ENCODE data around the gene CHI3L1. TPM values are rescaled to one million over a fixed set of nuclear protein-coding genes. Genes with fewer than 3 reads are reported as not detected.

The CHI3L1 gene
- total and polyA plus RNA-seq, 11 donors = 0.15 to 27.1 (median 1.3) TPM; not detected in 1

- H3K4me1 ChIP-seq = peaks cover 0 to 12% (median 1%) of the 10 kb centered on the region in 12 donors
- no peaks in the 10 kb centered on the region for H3K9me3 ChIP-seq
- DNase-seq (peak in 1 of 5 donors; percentile 1), ATAC-seq (no peak)
- intact Hi-C loops (cut with DNase I) = no loop called here
- no peaks in the 10 kb centered on the region for H3K36me3 ChIP-seq
- H3K27me3 ChIP-seq = no peaks in the 10 kb centered on the region
- TF ChIP-seq POLR2A (IDR thresholded peaks at IDR 0.05) (no peak), CTCF (IDR thresholded peaks at IDR 0.05) (no peak)
- no peak overlapping the region for H3K27ac ChIP-seq
- no peak overlapping the region for H3K4me3 ChIP-seq
- 74 to 86% (median 84%) methylated on average over 5 of the region's 5 CpGs for WGBS, 4 donors
Observed at GRCh38 chr1:203147376-203147775, 39.1 kb downstream of the CHI3L1 start.

- no peaks in the 10 kb centered on the region for H3K27me3 ChIP-seq
- no peak for ATAC-seq
- peak in 1 of 5 donors; percentile 12 for DNase-seq
- no peak overlapping the region for H3K4me3 ChIP-seq
- WGBS, 4 donors = 61 to 78% (median 76%) methylated on average over 7 of the region's 7 CpGs
- H3K27ac ChIP-seq = no peak overlapping the region
- H3K4me1 ChIP-seq = peaks cover 0 to 10% (median 1%) of the 10 kb centered on the region in 12 donors
- intact Hi-C loops (cut with DNase I) = no loop called here
- TF ChIP-seq POLR2A (IDR thresholded peaks at IDR 0.05) = no peak
- no peak for TF ChIP-seq CTCF (IDR thresholded peaks at IDR 0.05)
- no peaks in the 10 kb centered on the region for H3K36me3 ChIP-seq
- H3K9me3 ChIP-seq = no peaks in the 10 kb centered on the region
Observed at GRCh38 chr1:203146537-203146936, 40.0 kb downstream of the CHI3L1 start.

DNA sequence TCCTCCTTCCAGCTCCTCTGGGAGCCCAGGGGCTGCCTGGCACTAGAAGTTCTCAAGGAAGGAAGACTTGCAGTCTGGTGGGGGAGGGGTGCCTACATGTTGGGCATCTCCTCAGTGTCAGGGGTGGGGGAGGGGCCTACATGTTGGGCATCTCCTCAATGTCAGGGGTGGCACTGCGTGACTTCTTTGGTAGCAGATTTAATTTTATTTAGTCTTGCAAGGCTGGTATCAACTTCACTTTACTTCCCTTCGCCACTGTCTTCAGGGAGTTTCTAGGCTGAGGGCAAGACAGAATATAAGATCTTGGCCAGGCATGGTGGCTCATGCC, 40.5 kb downstream of the CHI3L1 start:
- intact Hi-C loops (cut with DNase I) = no loop called here
- no peak for ATAC-seq
- H3K4me3 ChIP-seq = no peak overlapping the region
- no peaks in the 10 kb centered on the region for H3K36me3 ChIP-seq
- no peaks in the 10 kb centered on the region for H3K27me3 ChIP-seq
- peak in 1 of 5 donors; percentile 15 for DNase-seq
- TF ChIP-seq CTCF (IDR thresholded peaks at IDR 0.05) (no peak), POLR2A (IDR thresholded peaks at IDR 0.05) (no peak)
- H3K9me3 ChIP-seq = no peaks in the 10 kb centered on the region
- H3K4me1 ChIP-seq = peaks cover 0 to 9% (median under 1%) of the 10 kb centered on the region in 12 donors
- H3K27ac ChIP-seq = no peak overlapping the region
- 95 to 99% (median 97%) methylated on average over 2 of the region's 2 CpGs for WGBS, 4 donors

GRCh38 chr1:203145321-203146041, 41.0 kb downstream of the CHI3L1 start:
- WGBS, 4 donors = 82 to 93% (median 89%) methylated on average over 13 of the region's 13 CpGs
- peak in 1 of 5 donors; percentile 22 for DNase-seq
- no peaks in the 10 kb centered on the region for H3K36me3 ChIP-seq
- intact Hi-C loops (cut with DNase I) = no loop called here
- H3K4me1 ChIP-seq = peaks cover 0 to 15% (median 2%) of the 10 kb centered on the region in 12 donors
- TF ChIP-seq CTCF (IDR thresholded peaks at IDR 0.05) = no peak
- TF ChIP-seq POLR2A (IDR thresholded peaks at IDR 0.05) = no peak
- H3K27ac ChIP-seq = no peak overlapping the region
- H3K27me3 ChIP-seq = no peaks in the 10 kb centered on the region
- no peak overlapping the region for H3K4me3 ChIP-seq
- ATAC-seq = no peak
- H3K9me3 ChIP-seq = no peaks in the 10 kb centered on the region
